ENCODE results near the gene TLE1. TPM values are rescaled to one million over a fixed set of nuclear protein-coding genes. Genes with fewer than 3 reads are reported as not detected.
"Not testable (repeated sequence)": the region's sequence is repeated elsewhere in the genome, so short reads cannot be mapped to it uniquely, and the experiment has no call there.

The TLE1 gene
- total RNA-seq, 2 donors from 2014 or later: 15.0 to 15.2 TPM

DNA sequence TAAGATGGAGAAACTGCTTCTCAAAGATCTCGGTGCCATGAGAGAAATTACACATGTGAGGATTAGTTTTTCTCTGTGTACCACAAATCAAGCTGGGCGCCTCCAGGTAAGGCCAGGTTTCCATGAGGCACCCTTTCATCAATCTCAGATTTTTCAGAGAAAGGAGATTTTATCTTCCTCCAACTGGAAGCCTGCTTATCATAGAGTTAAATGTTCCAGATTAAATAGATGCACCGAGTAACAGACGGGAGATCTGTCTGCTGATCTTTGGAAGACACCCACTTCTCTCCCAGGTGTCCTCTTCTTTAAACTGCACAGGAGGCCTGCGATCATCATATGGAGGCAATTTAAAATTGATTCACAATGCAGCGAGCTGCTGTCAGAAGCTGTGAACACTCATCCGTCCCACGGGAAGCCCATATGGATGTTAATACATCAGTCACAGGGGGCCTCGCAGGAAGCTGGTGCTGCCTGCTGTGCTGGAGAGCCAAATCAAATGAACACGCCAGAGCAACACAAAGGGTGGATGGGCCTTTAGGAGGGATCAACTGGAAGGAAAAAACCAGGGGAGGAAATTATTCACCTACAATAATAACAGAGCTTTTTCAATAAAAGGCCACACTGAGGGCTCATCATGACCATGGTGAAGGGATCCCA lies 93.3 kb downstream of the TLE1 start:
- DNase-seq (no peak), ATAC-seq (no peak)
- intact Hi-C loops (cut with DNase I): no loop called here

GRCh38 chr9:81595293-81595692 lies 94.1 kb downstream of the TLE1 start:
- intact Hi-C loops (cut with DNase I); DNase-seq: not testable (repeated sequence)
- ATAC-seq: peak in 1 of 2 donors; percentile 47

DNA sequence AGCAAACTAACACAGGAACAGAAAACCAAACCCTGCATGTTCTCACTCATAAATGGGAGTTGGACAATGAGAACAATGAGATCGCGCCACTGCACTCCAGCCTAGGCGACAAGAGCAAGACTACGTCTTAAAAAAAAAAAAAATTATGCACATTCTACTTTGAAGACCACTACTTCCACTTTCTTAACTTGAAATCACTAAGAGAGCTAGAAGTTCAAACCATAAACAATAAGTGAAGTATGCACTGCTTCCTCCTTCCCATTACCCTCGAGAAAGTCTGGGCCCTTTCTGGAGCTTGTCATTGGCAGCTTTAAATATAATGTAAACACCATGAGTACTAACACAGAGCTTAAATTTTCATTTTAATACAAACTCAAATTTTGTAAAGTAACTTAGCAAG lies 94.9 kb downstream of the TLE1 start:
- ATAC-seq: no peak
- intact Hi-C loops (cut with DNase I): no loop called here

GRCh38 chr9:81592887-81593266 lies 96.5 kb downstream of the TLE1 start:
- peak; percentile 54 to 78 for ATAC-seq
- DNase-seq: peak; percentile 60
- intact Hi-C loops (cut with DNase I): no loop called here

More for the DNA sequence above, 94.9 kb downstream of the TLE1 start:
- no peak for DNase-seq

DNA sequence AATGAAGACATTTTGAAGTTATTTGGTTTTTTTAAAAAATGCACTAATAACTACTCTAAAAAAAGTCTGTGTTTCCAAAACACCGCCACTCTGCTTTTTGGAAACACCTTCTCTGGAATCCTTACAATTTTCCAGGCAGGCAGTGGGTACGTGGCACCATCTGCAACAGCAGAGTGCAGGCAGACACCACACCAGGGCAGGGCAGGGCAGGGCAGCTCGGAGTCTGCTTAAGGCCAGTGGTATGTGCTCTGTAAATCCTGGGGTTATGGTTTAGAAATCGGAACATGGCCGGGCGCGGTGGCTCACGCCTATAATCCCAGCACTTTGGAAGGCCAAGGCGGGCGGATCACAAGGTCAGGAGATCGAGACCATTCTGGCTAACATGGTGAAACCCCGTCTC lies 97.6 kb downstream of the TLE1 start:
- DNase-seq (no peak), ATAC-seq (no peak)
- intact Hi-C loops (cut with DNase I): no loop called here

DNA sequence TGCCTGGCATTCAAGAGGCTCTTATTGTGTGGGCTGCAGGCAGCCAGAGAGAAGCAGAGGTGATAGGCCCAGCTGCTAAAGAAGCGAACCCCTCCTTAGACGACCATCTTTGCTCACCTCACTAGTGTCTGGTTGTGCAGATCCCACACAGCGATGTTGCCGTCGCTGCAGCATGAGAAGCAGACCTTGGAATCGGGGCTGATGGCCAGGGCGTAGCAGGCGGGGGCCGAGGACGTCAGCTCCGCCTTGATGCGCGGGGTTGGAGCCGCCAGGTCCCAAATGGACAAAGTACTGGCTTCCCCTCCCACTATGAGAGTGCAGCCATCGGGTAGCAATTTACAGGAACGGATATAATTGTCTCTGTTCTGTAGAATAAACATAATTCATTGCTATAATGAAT lies 98.7 kb downstream of the TLE1 start:
- DNase-seq (no peak), ATAC-seq (no peak)
- intact Hi-C loops (cut with DNase I): no loop called here

DNA sequence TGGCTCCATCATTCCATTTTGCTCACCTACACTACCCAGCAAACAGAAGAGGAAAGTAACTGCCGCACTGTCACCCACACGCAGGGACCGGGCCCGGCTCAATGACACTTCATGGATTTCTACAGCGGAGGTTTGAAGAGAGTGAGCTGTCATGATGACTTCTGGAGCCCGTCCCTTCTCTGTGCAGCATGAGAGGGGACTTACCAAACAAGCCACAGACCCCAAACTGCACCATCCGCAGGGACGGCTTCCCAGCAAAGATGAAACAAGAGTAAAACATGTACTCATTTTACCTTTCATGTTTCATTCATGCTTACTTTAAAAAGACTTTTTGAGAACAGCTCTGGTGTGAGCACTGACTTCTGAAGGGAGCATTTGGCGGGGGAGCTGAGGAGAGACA lies 99.5 kb downstream of the TLE1 start:
- intact Hi-C loops (cut with DNase I): no loop called here
- ATAC-seq: no peak
- DNase-seq: no peak

DNA sequence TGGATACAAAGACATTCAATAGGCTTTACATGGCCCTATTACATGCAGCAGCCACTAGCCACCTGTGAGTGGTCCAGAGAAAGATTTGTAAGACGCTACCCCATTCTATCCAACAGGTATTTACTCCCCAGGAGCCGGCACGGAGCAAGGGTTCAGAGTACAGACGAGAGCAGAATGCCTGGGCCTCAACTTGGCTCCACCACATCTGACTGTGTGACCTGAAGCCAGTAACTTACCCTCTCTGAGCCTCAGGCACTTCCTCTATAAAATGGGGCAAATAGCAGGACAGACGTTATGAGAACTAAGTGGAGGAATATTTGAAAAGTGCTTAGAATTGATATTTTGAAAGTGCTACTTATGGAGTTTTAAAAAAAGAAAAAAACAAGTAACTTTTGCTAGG lies 100.0 kb downstream of the TLE1 start:
- DNase-seq (no peak), ATAC-seq (no peak)
- intact Hi-C loops (cut with DNase I): no loop called here

DNA sequence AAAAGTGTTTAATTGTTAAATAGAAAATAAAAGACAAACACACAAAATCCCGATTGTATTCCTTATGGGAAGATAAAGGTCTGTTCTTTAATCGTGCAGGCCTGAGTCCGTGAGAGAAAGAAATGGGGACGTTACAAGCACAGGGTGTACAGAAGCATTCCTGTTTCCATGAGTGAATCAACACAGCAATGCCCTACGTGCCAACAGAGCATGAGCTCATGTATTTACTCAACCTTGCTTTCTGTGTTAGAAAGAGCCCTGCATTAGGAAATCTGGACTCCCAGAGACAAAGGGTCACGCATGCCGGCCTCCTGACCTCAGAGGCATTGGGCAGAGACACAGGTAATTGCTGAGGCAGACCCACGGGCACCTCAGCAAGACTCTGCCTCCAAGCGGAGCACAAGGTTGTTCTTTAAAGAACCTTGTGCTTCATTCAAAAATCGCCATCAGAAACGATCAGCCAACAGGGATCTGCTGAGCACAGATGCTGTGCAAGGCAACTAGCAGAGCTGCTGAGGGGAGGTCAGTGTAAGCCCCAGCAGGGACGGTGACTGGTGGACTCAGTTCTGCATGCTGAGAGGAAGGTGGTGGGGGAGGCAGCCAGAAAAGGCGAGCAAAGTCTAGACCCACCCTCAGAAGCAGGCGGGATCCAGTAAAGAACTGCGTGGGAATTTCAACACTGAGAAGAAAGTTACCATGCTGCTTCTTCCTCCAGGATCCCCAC lies 101.0 kb downstream of the TLE1 start:
- DNase-seq: peak; percentile 49
- intact Hi-C loops (cut with DNase I): no loop called here
- ATAC-seq: peak; percentile 73 to 92

DNA sequence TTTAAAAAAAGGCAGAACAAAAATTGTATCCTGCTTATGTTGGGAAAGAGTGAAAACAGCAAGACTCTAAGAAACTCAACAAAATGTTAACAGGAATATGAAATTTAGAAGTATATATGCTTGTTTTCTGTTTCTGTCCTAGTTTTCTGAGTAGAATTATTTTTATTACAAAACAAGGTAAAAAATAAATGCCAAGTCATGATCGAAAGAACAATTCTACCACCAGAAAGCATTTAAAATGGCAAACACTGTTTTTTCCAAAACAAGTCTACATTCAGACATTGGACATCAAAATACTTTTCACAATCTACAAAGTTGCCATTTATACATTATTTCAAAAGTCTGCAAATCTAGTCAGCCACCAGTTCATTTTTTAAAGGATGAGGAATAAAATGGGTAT lies 102.6 kb downstream of the TLE1 start:
- ATAC-seq (no peak), DNase-seq (no peak)
- intact Hi-C loops (cut with DNase I): no loop called here

DNA sequence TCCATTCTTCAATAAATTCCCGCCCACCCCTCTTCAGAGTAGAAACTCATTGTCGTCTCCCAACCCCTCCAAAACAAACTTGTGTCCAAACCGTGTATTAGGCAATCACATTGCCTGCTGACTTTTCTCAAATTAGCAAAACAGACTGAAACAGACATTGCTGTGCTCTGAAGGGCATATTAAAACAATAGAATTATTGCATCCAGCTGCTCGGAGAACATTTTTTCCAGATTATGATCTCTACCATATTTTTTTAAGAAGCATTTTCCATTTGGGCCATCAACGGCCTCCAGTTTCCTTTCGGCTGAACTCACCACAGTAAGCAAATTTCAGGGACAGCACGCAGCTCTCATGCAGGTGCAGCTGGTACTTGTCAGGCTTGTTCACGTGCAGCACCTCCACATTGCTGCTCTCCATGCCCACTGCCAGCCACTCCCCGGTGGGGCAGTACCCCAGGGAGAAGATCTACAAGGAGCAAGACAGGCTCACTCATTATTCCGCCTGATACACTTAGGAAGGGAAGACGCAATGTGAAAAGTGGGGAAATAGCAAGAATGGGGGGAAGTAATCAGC lies 104.1 kb downstream of the TLE1 start:
- DNase-seq (no peak), ATAC-seq (no peak)
- intact Hi-C loops (cut with DNase I): no loop called here

- ATAC-seq: no peak
- intact Hi-C loops (cut with DNase I): no loop called here
Measured at GRCh38 chr9:81584099-81584498, 105.2 kb downstream of the TLE1 start.

GRCh38 chr9:81581986-81582385 lies 107.4 kb downstream of the TLE1 start:
- intact Hi-C loops (cut with DNase I): no loop called here
- no peak for DNase-seq
- no peak for ATAC-seq

More at GRCh38 chr9:81584099-81584498, 105.2 kb downstream of the TLE1 start:
- DNase-seq: no peak

DNA sequence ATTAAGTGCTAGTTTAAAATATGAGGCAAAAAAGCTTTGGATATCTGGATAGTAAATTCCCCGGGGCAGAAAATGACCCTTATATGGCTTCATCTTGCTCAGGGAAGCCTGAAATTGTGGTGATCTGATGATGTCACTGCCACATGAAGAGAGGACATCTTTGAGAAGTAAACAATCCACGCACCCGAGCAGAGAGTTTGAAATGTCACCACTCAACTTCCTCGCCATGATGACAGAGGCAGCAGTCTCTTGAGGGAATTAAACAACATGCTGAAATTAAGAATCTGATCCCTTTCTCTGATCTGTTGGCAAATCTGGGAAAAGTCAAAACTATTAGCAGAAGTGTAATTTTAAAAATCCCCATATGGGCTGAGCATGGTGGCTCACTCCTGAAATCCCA lies 110.0 kb downstream of the TLE1 start:
- intact Hi-C loops (cut with DNase I): no loop called here
- no peak for DNase-seq
- ATAC-seq: no peak

DNA sequence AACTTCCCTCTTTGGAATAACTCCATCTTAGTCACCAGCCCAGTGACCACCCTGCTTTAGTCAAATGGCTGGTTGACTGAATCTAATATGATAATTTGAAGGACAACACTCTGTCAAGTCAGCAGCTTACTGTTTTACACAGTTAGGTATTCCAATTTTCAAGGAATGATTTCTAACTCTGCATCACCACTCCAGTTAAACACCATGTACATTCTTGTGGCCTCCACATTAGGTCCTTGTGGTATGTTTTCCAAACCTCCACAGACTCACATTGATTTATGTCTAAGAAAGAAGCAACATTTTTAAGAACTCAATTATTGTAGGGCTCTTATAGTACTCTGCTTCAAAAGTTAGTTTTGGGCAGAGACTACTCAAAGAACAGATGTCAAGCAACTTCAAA lies 110.7 kb downstream of the TLE1 start:
- no peak for DNase-seq
- ATAC-seq: no peak
- intact Hi-C loops (cut with DNase I): no loop called here

DNA sequence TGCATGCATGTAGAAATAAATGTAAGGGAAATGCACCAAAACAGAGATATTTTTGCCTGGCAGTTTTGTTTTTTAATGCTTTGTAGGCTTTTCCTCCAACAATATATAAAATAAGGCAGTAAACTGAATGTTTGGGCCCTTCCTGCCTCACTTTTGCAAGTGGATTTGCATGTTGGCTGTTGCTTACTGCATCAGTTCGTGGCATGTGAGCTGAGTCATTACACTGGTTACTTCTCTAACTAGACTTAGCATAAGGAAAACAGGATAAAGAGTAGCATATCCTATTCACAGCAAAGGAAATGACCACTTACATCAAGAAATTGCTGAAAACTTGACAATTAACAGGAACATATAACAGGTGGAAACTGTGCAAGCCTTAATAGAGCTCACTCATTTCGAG lies 113.4 kb downstream of the TLE1 start:
- ATAC-seq (no peak), DNase-seq (no peak)
- intact Hi-C loops (cut with DNase I): no loop called here

DNA sequence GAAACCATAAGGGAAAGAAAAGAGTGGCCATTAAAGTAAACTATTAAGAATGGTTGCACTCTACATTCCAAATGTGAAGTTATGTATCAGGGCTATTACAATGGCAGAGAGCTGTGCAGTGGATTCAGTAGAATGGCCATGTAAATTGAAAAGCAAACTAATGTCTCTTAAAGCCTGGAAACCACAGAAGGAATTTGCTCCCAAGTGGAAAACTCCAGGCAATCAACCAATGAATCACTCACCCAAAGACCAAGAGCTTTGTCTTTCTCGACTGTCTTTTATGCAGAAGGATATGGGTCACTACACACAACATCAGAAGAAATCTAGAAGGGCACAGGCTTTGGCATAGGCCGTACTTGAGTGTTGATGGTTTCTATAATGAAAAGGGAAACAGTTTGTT lies 114.9 kb downstream of the TLE1 start:
- no peak for DNase-seq
- no peak for ATAC-seq
- intact Hi-C loops (cut with DNase I): no loop called here

DNA sequence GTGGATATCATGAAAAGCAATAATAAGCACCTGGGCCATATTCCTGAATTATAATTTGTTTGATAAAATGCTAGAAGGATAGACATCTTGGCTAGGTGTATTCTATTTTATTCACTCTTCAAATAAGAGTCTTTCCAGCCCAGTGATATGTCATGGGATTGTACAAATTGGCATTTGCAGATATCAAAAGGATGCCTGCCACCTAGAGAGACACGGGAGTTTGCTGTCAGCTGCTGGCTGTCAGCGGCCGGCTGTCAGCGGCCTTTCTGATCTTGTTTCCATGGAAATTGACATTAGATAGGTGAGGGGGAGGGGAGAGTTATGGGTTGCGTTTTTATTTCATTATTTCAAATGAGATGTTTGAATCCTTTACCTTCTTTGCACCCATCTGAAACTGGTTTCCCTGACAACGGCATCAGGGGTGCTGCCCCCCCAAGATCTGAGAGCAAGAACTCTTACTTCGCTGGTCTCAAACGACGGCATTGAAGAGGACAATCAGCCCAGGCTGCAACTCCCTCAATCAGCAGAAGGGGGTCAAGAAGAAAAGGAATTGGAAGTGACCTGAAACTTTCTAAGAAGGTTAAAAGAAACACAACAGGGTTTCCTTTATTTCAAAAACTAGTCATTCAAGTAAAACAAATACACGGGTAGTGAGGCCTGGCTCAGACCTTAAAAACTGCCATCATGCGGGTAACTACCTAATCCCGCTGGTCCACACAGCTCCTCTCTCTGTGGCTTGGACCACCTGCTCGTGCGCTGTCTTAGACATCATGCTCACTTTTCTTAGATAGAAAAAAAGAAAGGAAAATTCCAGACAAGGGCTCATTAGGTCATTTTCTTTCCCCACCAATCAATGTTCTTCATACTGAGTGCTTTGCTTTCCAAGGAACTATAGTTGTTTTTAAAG lies 115.7 kb downstream of the TLE1 start:
- intact Hi-C loops (cut with DNase I): no loop called here
- no peak for ATAC-seq

DNA sequence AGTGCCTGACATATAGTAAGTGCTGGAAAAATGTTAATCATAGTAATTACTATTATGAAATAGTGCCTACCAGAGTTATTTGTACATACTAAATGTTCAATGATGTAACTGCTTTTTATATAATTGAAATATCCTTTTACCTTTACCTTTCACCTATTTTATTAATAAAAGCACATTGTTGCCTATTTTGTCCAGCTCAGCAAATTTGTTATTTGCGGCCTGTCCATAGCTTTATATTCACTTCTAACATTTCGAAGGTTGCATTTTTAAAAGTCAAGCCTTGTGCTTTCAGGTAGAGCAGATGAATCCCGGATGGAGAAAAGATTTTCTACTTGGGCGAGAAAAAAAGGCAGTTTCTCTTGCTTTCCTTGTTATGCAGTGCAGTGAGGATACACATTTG lies 119.3 kb downstream of the TLE1 start:
- no peak for DNase-seq
- no peak for ATAC-seq
- intact Hi-C loops (cut with DNase I): no loop called here

More for the DNA sequence above, 115.7 kb downstream of the TLE1 start:
- no peak for DNase-seq
